ENCODE data around the gene IGFBP2. TPM values are rescaled to one million over a fixed set of nuclear protein-coding genes. Genes with fewer than 3 reads are reported as not detected.
A peak's percentile ranks its signal among the peaks of the same experiment; 100 is the strongest.

The IGFBP2 gene
- total and polyA plus RNA-seq, 2 donors (not counting 1 experiment from before 2014, with no cell fraction given), result not detected

- no peaks in the 10 kb centered on the region for H3K79me2 ChIP-seq (ENCODE audit: control insufficient read depth, insufficient read depth, low read length)
- H3K4me1 Mint-ChIP-seq, result peaks cover 24% of the 10 kb centered on the region
- no peak overlapping the region for H3K4me3 Mint-ChIP-seq
- peaks cover 0 to 7% (median 0%) of the 10 kb centered on the region in 3 donors for H3K9me3 ChIP-seq (ENCODE audit: control extremely low read depth in 1 of 3, control insufficient read depth in 2 of 3, insufficient read depth in 1 of 3, low read length in 2 of 3)
- no peak overlapping the region for H3K4me3 ChIP-seq (ENCODE audit: control extremely low read depth in 1 of 5, extremely low read depth in 1 of 5, insufficient read depth in 1 of 5, low read depth in 2 of 5, low read length in 4 of 5)
- H2AFZ ChIP-seq (ENCODE audit: insufficient read depth, low read depth, low read length, poor library complexity, severe bottlenecking), result no peak overlapping the region
- no peak for ATAC-seq (ENCODE audit: low read depth)
- H3K27me3 ChIP-seq (replicated peaks in 1 of 4; ENCODE audit: control extremely low read depth in 1 of 4, control insufficient read depth in 3 of 4, insufficient read depth in 4 of 4, low read length in 3 of 4), result peaks cover 0 to 66% (median 35%) of the 10 kb centered on the region in 4 experiments
- H3K36me3 ChIP-seq (replicated peaks in 1 of 2; ENCODE audit: control extremely low read depth in 1 of 2, control insufficient read depth in 1 of 2, extremely low read depth in 1 of 2, insufficient read depth in 2 of 2, low read length in 1 of 2), result no peaks in the 10 kb centered on the region
- peaks cover 25 to 30% of the 10 kb centered on the region in 2 donors for H3K4me1 ChIP-seq (ENCODE audit: control insufficient read depth in 2 of 2, insufficient read depth in 2 of 2, low read length in 2 of 2)
- no peak for DNase-seq
- H3K27ac Mint-ChIP-seq, result no peak overlapping the region
- H3K9me3 Mint-ChIP-seq (ENCODE audit: insufficient read depth), result no peaks in the 10 kb centered on the region
- H3K4me2 ChIP-seq (replicated peaks; ENCODE audit: low read depth, low read length, poor library complexity, severe bottlenecking), result peak overlapping the region; percentile 61
- H3K27me3 Mint-ChIP-seq, result peaks cover 46% of the 10 kb centered on the region
- H3K9ac ChIP-seq (ENCODE audit: low read length), result no peak overlapping the region
- CTCF ChIA-PET, result no interaction called here
- no peak overlapping the region for H3K27ac ChIP-seq (ENCODE audit: low read length in 2 of 2)
- POLR2A ChIA-PET, result no interaction called here
- intact Hi-C loops (cut with micrococcal nuclease), result no loop called here
- whole genome bisulfite sequencing (ENCODE audit: insufficient coverage), result 32% methylated on average over 4 of the region's 10 CpGs
- H4K20me1 ChIP-seq (ENCODE audit: control insufficient read depth, insufficient read depth, low read length, poor library complexity, severe bottlenecking), result no peaks in the 10 kb centered on the region
- TF ChIP-seq, protein P1, sequence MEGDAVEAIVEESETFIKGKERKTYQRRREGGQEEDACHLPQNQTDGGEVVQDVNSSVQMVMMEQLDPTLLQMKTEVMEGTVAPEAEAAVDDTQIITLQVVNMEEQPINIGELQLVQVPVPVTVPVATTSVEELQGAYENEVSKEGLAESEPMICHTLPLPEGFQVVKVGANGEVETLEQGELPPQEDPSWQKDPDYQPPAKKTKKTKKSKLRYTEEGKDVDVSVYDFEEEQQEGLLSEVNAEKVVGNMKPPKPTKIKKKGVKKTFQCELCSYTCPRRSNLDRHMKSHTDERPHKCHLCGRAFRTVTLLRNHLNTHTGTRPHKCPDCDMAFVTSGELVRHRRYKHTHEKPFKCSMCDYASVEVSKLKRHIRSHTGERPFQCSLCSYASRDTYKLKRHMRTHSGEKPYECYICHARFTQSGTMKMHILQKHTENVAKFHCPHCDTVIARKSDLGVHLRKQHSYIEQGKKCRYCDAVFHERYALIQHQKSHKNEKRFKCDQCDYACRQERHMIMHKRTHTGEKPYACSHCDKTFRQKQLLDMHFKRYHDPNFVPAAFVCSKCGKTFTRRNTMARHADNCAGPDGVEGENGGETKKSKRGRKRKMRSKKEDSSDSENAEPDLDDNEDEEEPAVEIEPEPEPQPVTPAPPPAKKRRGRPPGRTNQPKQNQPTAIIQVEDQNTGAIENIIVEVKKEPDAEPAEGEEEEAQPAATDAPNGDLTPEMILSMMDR (IDR thresholded peaks at IDR 0.05), result no peak
- no peak for TF ChIP-seq EZH2 (IDR thresholded peaks at IDR 0.05; ENCODE audit: borderline replicate concordance, insufficient read depth, low read depth, low read length, poor library complexity, severe bottlenecking)
Measured at GRCh38 chr2:216694826-216695217, 61.6 kb downstream of the IGFBP2 start.

- CTCF ChIA-PET, result no interaction called here
- H3K4me3 ChIP-seq (ENCODE audit: control extremely low read depth in 1 of 5, extremely low read depth in 1 of 5, insufficient read depth in 1 of 5, low read depth in 2 of 5, low read length in 4 of 5), result no peak within 1 kb of the TSS
Measured at GRCh38 chr2:216695401-216695821, 62.2 kb downstream of the IGFBP2 start, which contains the start of gene IGFBP5. Gene IGFBP5 (minus strand): TSS chr2:216695549. CDS start chr2:216694775, 774 bp downstream.

More at GRCh38 chr2:216695401-216695821, 62.2 kb downstream of the IGFBP2 start, which contains the start of gene IGFBP5:
- ATAC-seq (ENCODE audit: low read depth), result no peak
- H3K27ac ChIP-seq (ENCODE audit: low read length in 2 of 2), result no peak within 1 kb of the TSS
- intact Hi-C loops (cut with micrococcal nuclease), result no loop called here
- no peaks in the 10 kb centered on the region for H3K79me2 ChIP-seq (ENCODE audit: control insufficient read depth, insufficient read depth, low read length)
- peaks cover 41% of the 10 kb centered on the region for H3K27me3 Mint-ChIP-seq
- H3K4me1 Mint-ChIP-seq, result peaks cover 24% of the 10 kb centered on the region
- no peaks in the 10 kb centered on the region for H4K20me1 ChIP-seq (ENCODE audit: control insufficient read depth, insufficient read depth, low read length, poor library complexity, severe bottlenecking)
- no peak for TF ChIP-seq EZH2 (IDR thresholded peaks at IDR 0.05; ENCODE audit: borderline replicate concordance, insufficient read depth, low read depth, low read length, poor library complexity, severe bottlenecking)
- TF ChIP-seq, protein P1 (IDR thresholded peaks at IDR 0.05), result no peak
- no peak within 1 kb of the TSS for H3K27ac Mint-ChIP-seq
- H3K36me3 ChIP-seq (replicated peaks in 1 of 2; ENCODE audit: control extremely low read depth in 1 of 2, control insufficient read depth in 1 of 2, extremely low read depth in 1 of 2, insufficient read depth in 2 of 2, low read length in 1 of 2), result no peaks in the 10 kb centered on the region
- peak within 1 kb of the TSS; percentile 61 for H3K4me2 ChIP-seq (replicated peaks; ENCODE audit: low read depth, low read length, poor library complexity, severe bottlenecking)
- peaks cover 25 to 30% of the 10 kb centered on the region in 2 donors for H3K4me1 ChIP-seq (ENCODE audit: control insufficient read depth in 2 of 2, insufficient read depth in 2 of 2, low read length in 2 of 2)
- 8% methylated on average over 4 of the region's 16 CpGs for WGBS (ENCODE audit: insufficient coverage)
- H3K4me3 Mint-ChIP-seq, result no peak within 1 kb of the TSS
- H3K27me3 ChIP-seq (replicated peaks in 1 of 4; ENCODE audit: control extremely low read depth in 1 of 4, control insufficient read depth in 3 of 4, insufficient read depth in 4 of 4, low read length in 3 of 4), result peaks cover 0 to 65% (median 30%) of the 10 kb centered on the region in 4 experiments
- H3K9me3 Mint-ChIP-seq (ENCODE audit: insufficient read depth), result no peaks in the 10 kb centered on the region
- H2AFZ ChIP-seq (ENCODE audit: insufficient read depth, low read depth, low read length, poor library complexity, severe bottlenecking), result no peak within 1 kb of the TSS
- peaks cover 0 to 7% (median 0%) of the 10 kb centered on the region in 3 donors for H3K9me3 ChIP-seq (ENCODE audit: control extremely low read depth in 1 of 3, control insufficient read depth in 2 of 3, insufficient read depth in 1 of 3, low read length in 2 of 3)
- DNase-seq, result no peak
- POLR2A ChIA-PET, result no interaction called here
- no peak within 1 kb of the TSS for H3K9ac ChIP-seq (ENCODE audit: low read length)
